ENCODE data around the gene SLC25A21.

SLC25A21 gene

GRCh38 chr14:37143475-37143874 lies 28.9 kb downstream of the SLC25A21 start:
- DNase-seq (ENCODE audit: low read depth), result no peak

GRCh38 chr14:37142835-37143401 lies 29.5 kb downstream of the SLC25A21 start:
- no peak for DNase-seq (ENCODE audit: low read depth)

GRCh38 chr14:37140176-37140575 lies 32.2 kb downstream of the SLC25A21 start:
- DNase-seq (ENCODE audit: low read depth), result no peak

- DNase-seq (ENCODE audit: low read depth), result no peak
Measured at GRCh38 chr14:37139710-37140109, 32.7 kb downstream of the SLC25A21 start.

GRCh38 chr14:37138898-37139297 lies 33.5 kb downstream of the SLC25A21 start:
- DNase-seq (ENCODE audit: low read depth), result no peak

GRCh38 chr14:37133284-37133913 lies 39.0 kb downstream of the SLC25A21 start:
- no peak for DNase-seq (ENCODE audit: low read depth)

- no peak for DNase-seq (ENCODE audit: low read depth)
Measured at GRCh38 chr14:37131205-37131604, 41.2 kb downstream of the SLC25A21 start.

GRCh38 chr14:37129047-37129446 lies 43.4 kb downstream of the SLC25A21 start:
- DNase-seq (ENCODE audit: low read depth), result no peak

GRCh38 chr14:37124614-37125013 lies 47.8 kb downstream of the SLC25A21 start:
- DNase-seq (ENCODE audit: low read depth), result no peak

- no peak for DNase-seq (ENCODE audit: low read depth)
Measured at GRCh38 chr14:37122919-37123639, 49.3 kb downstream of the SLC25A21 start.

- no peak for DNase-seq (ENCODE audit: low read depth)
Measured at GRCh38 chr14:37122288-37122687, 50.1 kb downstream of the SLC25A21 start.

- DNase-seq (ENCODE audit: low read depth), result no peak
Measured at GRCh38 chr14:37118673-37119366, 53.6 kb downstream of the SLC25A21 start.

GRCh38 chr14:37116933-37117849 lies 55.2 kb downstream of the SLC25A21 start:
- DNase-seq (ENCODE audit: low read depth), result no peak

GRCh38 chr14:37115406-37115805 lies 57.0 kb downstream of the SLC25A21 start:
- no peak for DNase-seq (ENCODE audit: low read depth)

- DNase-seq (ENCODE audit: low read depth), result no peak
Measured at GRCh38 chr14:37114559-37114958, 57.8 kb downstream of the SLC25A21 start.

GRCh38 chr14:37114002-37114401 lies 58.4 kb downstream of the SLC25A21 start:
- DNase-seq (ENCODE audit: low read depth), result no peak

- DNase-seq (ENCODE audit: low read depth), result no peak
Measured at GRCh38 chr14:37098132-37098531, 74.3 kb downstream of the SLC25A21 start.

- DNase-seq (ENCODE audit: low read depth), result no peak
Measured at GRCh38 chr14:37094502-37094901, 77.9 kb downstream of the SLC25A21 start.

- DNase-seq (ENCODE audit: low read depth), result no peak
Measured at GRCh38 chr14:37093364-37093763, 79.0 kb downstream of the SLC25A21 start.

- no peak for DNase-seq (ENCODE audit: low read depth)
Measured at GRCh38 chr14:37091651-37092050, 80.8 kb downstream of the SLC25A21 start.

GRCh38 chr14:37090026-37090425 lies 82.4 kb downstream of the SLC25A21 start:
- DNase-seq (ENCODE audit: low read depth), result no peak

- DNase-seq (ENCODE audit: low read depth), result no peak
Measured at GRCh38 chr14:37089410-37089809, 83.0 kb downstream of the SLC25A21 start.

Data from stimulated activated CD8-positive, alpha-beta memory T cell treated with anti-CD3 and anti-CD28 coated beads, Interleukin-12 subunit alpha, Interleukin-12 subunit beta, amount 100 ng/mL, for 1 hour (primary cell).